MM.1S (cell line): ENCODE measurements around the gene TTC22.

Experiments
- CTCF ChIP-seq: fragments of 300-600 bp; sonication (generic); IDR thresholded peaks from 2 replicates; pipeline ENCODE4 v1.5.1; 2016; ENCODE audit warnings: antibody characterized with exemption, low read length, mixed read lengths
- EZH2 ChIP-seq: fragments of 300-600 bp; sonication (generic); optimal IDR thresholded peaks from 2 replicates; pipeline ENCODE3; 2017; ENCODE audit warnings: low read depth, mild to moderate bottlenecking, antibody characterized with exemption, low read length, mixed read lengths
- EZH2phosphoT487 ChIP-seq: fragments of 300-600 bp; sonication (generic); IDR thresholded peaks from 2 replicates; pipeline ENCODE4 v1.6.1; 2018; ENCODE audit warnings: antibody characterized with exemption, low read length

- TF ChIP-seq CTCF (no peak), EZH2 (no peak), EZH2phosphoT487 (no peak)
Observed at GRCh38 chr1:54782156-54782555, 19.0 kb downstream of the TTC22 start.
